Fibroblast of lung (primary cell): ENCODE data around the gene UBE2H. TPM values are rescaled to one million over a fixed set of nuclear protein-coding genes. Genes with fewer than 3 reads are reported as not detected.

Source experiments
- DNase-seq, 2 donors: peaks; one replicate each; pipeline versions ENCODE4 v3.0.0 to v3.0.0-alpha.2; 2010; ENCODE audit warnings: low read depth in 2 of 2
- H2AFZ ChIP-seq: 2 replicates; pipeline ENCODE4 v1.5.1; 2012; ENCODE audit warnings: low read length, control low read depth, inconsistent platforms
- H3K27ac ChIP-seq: 2 replicates; pipeline ENCODE4 v1.5.1; 2011; ENCODE audit warnings: low read length, control low read depth; ENCODE audit not compliant: insufficient read depth
- H3K27me3 ChIP-seq: 2 replicates; pipeline ENCODE4 v1.5.1; 2011; ENCODE audit warnings: mild to moderate bottlenecking, low read length; ENCODE audit not compliant: control insufficient read depth, insufficient read depth
- H3K36me3 ChIP-seq: 2 replicates; pipeline ENCODE4 v1.5.1; 2011; ENCODE audit warnings: low read length; ENCODE audit not compliant: control insufficient read depth, insufficient read depth
- H3K4me1 ChIP-seq: 2 replicates; pipeline ENCODE4 v1.5.1; 2011; ENCODE audit warnings: low read length; ENCODE audit not compliant: control insufficient read depth, insufficient read depth; ENCODE audit errors: extremely low read depth
- H3K4me2 ChIP-seq: 2 replicates; pipeline ENCODE4 v1.5.1; 2011; ENCODE audit warnings: low read length, control low read depth; ENCODE audit not compliant: insufficient read depth; ENCODE audit errors: extremely low read depth
- H3K4me3 ChIP-seq, 4 experiments: fragments of 200-600 bp in 1 of 4; sonication (generic) in 1 of 4; replicated peaks in 1 of 4; 2 replicates each; pipeline ENCODE4 v1.5.1; 2011 to 2016; ENCODE audit warnings: low read length in 4 of 4, low read depth in 3 of 4, mild to moderate bottlenecking in 3 of 4, control low read depth in 2 of 4, inconsistent platforms in 1 of 4, mixed read lengths in 1 of 4; ENCODE audit not compliant: insufficient read depth in 1 of 4; ENCODE audit errors: control extremely low read depth in 1 of 4
- H3K79me2 ChIP-seq: 2 replicates; pipeline ENCODE4 v1.5.1; 2012; ENCODE audit warnings: mild to moderate bottlenecking, low read length, inconsistent platforms; ENCODE audit not compliant: control insufficient read depth, insufficient read depth
- H3K9ac ChIP-seq: 2 replicates; pipeline ENCODE4 v1.5.1; 2011; ENCODE audit warnings: mild to moderate bottlenecking, low read length, control low read depth; ENCODE audit not compliant: insufficient read depth
- H3K9me3 ChIP-seq: 2 replicates; pipeline ENCODE4 v1.5.1; 2012; ENCODE audit warnings: low read depth, low read length; ENCODE audit not compliant: control insufficient read depth, insufficient read depth
- H4K20me1 ChIP-seq: 2 replicates; pipeline ENCODE4 v1.5.1; 2011; ENCODE audit warnings: low read length; ENCODE audit not compliant: control insufficient read depth, insufficient read depth; ENCODE audit errors: extremely low read depth
- EZH2 ChIP-seq: IDR thresholded peaks from 2 replicates; pipeline ENCODE4 v1.5.1; 2012; ENCODE audit warnings: low read length, control low read depth, mild to moderate bottlenecking; ENCODE audit errors: missing control alignments
- polyA plus RNA-seq, 2 donors: library from polyadenylated mRNA; depleted of rRNA in 1 of 2; stranded (reverse) in 1 of 2; unstranded in 1 of 2; fragments of >200 nt; gene quantifications; 2 replicates each; pipeline ENCODE4 v1.2.1, GENCODE V29; 2011 to 2012; ENCODE audit warnings: missing spikeins in 1 of 2
- total RNA-seq: library from RNA; depleted of rRNA; stranded (reverse); fragments of >200 nt; gene quantifications from 2 replicates; pipeline ENCODE4 v1.2.1, GENCODE V29; 2014
- TF ChIP-seq, protein P1 (sequence below), 2 donors: IDR thresholded peaks in 1 of 2; conservative IDR thresholded peaks in 1 of 2; 1 replicate in 1 of 2; 2 replicates in 1 of 2; pipeline ENCODE4 v1.5.1; 2011 to 2012; ENCODE audit warnings: low read length in 2 of 2, control low read depth in 1 of 2, inconsistent platforms in 1 of 2, low read depth in 1 of 2, mild to moderate bottlenecking in 1 of 2

The UBE2H gene
- total and polyA plus RNA-seq, 2 donors (not counting 1 experiment from before 2014, with no cell fraction given), result 76.0 to 102 TPM

GRCh38 chr7:129886818-129887186 is 66.0 kb downstream of the UBE2H start:
- Histone ChIP-seq H3K27ac (no peak overlapping the region), H3K79me2 (no peaks in the 10 kb centered on the region), H3K4me2 (no peak overlapping the region), H3K4me1 (no peaks in the 10 kb centered on the region), H3K9ac (no peak overlapping the region), H4K20me1 (no peaks in the 10 kb centered on the region), H3K4me3 (no peak overlapping the region), H3K36me3 (no peaks in the 10 kb centered on the region), H3K9me3 (no peaks in the 10 kb centered on the region), H2AFZ (no peak overlapping the region), H3K27me3 (no peaks in the 10 kb centered on the region)
- TF ChIP-seq EZH2, result no peak
- TF ChIP-seq, protein P1, sequence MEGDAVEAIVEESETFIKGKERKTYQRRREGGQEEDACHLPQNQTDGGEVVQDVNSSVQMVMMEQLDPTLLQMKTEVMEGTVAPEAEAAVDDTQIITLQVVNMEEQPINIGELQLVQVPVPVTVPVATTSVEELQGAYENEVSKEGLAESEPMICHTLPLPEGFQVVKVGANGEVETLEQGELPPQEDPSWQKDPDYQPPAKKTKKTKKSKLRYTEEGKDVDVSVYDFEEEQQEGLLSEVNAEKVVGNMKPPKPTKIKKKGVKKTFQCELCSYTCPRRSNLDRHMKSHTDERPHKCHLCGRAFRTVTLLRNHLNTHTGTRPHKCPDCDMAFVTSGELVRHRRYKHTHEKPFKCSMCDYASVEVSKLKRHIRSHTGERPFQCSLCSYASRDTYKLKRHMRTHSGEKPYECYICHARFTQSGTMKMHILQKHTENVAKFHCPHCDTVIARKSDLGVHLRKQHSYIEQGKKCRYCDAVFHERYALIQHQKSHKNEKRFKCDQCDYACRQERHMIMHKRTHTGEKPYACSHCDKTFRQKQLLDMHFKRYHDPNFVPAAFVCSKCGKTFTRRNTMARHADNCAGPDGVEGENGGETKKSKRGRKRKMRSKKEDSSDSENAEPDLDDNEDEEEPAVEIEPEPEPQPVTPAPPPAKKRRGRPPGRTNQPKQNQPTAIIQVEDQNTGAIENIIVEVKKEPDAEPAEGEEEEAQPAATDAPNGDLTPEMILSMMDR (conservative IDR thresholded peaks at IDR 0.05 in 1 of 2, IDR thresholded peaks at IDR 0.05 in 1 of 2; ENCODE audit: low read depth in 1 of 2, low read length in 2 of 2), result no peak
- DNase-seq, result no peak

DNA sequence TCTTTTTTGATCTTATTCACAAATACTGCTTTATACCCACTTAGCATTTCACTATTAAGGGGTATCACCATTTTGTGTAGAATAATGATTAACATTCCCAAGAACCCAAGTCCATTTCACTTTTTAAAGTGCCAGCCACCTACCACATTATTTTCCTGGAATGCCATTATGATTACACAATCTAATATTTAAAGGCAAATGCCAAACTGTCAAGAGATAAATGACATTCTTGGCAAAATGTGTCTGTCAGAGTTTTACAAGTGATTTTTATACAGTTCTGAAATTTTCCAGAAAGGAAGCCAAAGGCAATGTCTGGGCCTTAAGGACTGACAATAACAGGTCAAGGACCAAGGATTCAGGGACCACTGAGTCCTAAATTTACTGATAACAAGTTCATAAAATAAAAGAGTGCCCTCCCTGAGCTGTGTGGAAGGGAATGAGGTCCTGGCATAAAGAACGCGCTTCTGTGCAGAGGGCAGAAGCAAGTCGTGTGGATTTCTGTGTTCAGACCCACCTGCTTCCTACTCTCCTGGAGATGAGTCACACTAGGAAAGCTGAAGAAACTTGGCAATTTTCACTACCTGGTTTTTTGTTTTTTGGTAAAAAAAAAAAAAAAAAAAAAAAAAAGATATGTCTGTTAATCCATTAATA is 66.5 kb downstream of the UBE2H start:
- Histone ChIP-seq H3K79me2 (no peaks in the 10 kb centered on the region), H3K9ac (no peak overlapping the region), H2AFZ (no peak overlapping the region), H3K27ac (no peak overlapping the region), H3K27me3 (no peaks in the 10 kb centered on the region), H3K4me2 (no peak overlapping the region), H3K36me3 (no peaks in the 10 kb centered on the region), H3K4me3 (no peak overlapping the region), H3K4me1 (no peaks in the 10 kb centered on the region), H3K9me3 (no peaks in the 10 kb centered on the region), H4K20me1 (no peaks in the 10 kb centered on the region)
- no peak for TF ChIP-seq EZH2
- TF ChIP-seq, protein P1 (conservative IDR thresholded peaks at IDR 0.05 in 1 of 2, IDR thresholded peaks at IDR 0.05 in 1 of 2; ENCODE audit: low read depth in 1 of 2, low read length in 2 of 2), result no peak
- no peak for DNase-seq

DNA sequence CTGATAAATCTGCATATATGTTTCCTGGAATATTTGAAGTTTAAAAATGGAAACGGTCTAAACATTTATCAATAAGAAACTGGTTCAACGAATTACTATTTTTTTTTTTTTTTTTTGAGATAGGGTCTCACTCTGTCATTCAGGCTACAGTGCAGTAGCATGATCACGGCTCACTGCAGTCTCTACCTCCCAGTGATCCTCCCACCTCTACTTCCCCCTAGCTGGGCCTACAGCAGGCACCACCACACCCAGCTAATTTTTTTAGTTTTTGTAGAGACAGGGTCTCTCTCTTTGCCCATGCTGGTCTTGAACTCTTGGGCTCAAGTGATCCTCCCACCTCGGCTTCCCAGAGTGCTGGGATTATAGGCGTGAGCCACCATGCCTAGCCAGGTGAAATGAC is 68.3 kb downstream of the UBE2H start:
- H3K27me3 ChIP-seq, result no peaks in the 10 kb centered on the region
- H3K36me3 ChIP-seq, result no peaks in the 10 kb centered on the region
- TF ChIP-seq, protein P1 (conservative IDR thresholded peaks at IDR 0.05 in 1 of 2, IDR thresholded peaks at IDR 0.05 in 1 of 2; ENCODE audit: low read depth in 1 of 2, low read length in 2 of 2), result no peak
- no peak for TF ChIP-seq EZH2
- H3K9me3 ChIP-seq, result no peaks in the 10 kb centered on the region
- DNase-seq, result no peak
- no peak overlapping the region for H3K4me2 ChIP-seq
- H4K20me1 ChIP-seq, result no peaks in the 10 kb centered on the region
- no peak overlapping the region for H3K27ac ChIP-seq
- no peak overlapping the region for H3K4me3 ChIP-seq
- H2AFZ ChIP-seq, result no peak overlapping the region
- H3K4me1 ChIP-seq, result no peaks in the 10 kb centered on the region
- H3K79me2 ChIP-seq, result no peaks in the 10 kb centered on the region
- no peak overlapping the region for H3K9ac ChIP-seq
